ENCODE data around the gene HAPLN1. TPM values are rescaled to one million over a fixed set of nuclear protein-coding genes. Genes with fewer than 3 reads are reported as not detected.

HAPLN1 gene
- total RNA-seq, 4 donors from 2014 or later: 0.12 to 0.38 (median 0.18) TPM; not detected in 1

DNA sequence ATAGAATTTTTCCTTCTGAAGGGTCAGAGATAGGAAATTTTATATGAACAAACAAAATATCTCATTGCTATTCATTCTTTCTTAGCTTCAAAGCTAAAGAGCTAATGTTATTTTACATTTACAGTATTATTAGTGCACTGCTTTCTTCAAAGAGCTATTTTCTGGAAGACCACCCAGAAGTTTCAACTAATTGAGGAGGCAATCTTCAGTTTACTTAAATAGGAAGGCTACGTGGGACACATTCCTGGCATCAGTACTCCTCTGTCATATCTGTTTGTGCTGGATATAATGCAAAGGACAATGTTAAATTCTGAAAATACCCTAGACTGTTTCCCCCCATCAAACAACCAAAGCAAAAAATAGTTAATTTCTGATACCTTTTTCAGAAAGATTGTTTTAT lies 30.8 kb downstream of the HAPLN1 start:
- H3K27ac ChIP-seq: no peak overlapping the region
- no peaks in the 10 kb centered on the region for H3K9me3 ChIP-seq
- no peak for DNase-seq
- no peaks in the 10 kb centered on the region for H3K4me1 ChIP-seq
- TF ChIP-seq, protein P1, sequence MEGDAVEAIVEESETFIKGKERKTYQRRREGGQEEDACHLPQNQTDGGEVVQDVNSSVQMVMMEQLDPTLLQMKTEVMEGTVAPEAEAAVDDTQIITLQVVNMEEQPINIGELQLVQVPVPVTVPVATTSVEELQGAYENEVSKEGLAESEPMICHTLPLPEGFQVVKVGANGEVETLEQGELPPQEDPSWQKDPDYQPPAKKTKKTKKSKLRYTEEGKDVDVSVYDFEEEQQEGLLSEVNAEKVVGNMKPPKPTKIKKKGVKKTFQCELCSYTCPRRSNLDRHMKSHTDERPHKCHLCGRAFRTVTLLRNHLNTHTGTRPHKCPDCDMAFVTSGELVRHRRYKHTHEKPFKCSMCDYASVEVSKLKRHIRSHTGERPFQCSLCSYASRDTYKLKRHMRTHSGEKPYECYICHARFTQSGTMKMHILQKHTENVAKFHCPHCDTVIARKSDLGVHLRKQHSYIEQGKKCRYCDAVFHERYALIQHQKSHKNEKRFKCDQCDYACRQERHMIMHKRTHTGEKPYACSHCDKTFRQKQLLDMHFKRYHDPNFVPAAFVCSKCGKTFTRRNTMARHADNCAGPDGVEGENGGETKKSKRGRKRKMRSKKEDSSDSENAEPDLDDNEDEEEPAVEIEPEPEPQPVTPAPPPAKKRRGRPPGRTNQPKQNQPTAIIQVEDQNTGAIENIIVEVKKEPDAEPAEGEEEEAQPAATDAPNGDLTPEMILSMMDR (IDR thresholded peaks at IDR 0.05): no peak
- TF ChIP-seq POLR2A (IDR thresholded peaks at IDR 0.05): no peak
- 43 to 59% methylated on average over 1 of the region's 1 CpG for WGBS, 2 donors
- intact Hi-C loops (cut with DNase I): no loop called here
- H3K27me3 ChIP-seq: no peaks in the 10 kb centered on the region
- no peaks in the 10 kb centered on the region for H3K36me3 ChIP-seq
- no peak overlapping the region for H3K4me3 ChIP-seq

DNA sequence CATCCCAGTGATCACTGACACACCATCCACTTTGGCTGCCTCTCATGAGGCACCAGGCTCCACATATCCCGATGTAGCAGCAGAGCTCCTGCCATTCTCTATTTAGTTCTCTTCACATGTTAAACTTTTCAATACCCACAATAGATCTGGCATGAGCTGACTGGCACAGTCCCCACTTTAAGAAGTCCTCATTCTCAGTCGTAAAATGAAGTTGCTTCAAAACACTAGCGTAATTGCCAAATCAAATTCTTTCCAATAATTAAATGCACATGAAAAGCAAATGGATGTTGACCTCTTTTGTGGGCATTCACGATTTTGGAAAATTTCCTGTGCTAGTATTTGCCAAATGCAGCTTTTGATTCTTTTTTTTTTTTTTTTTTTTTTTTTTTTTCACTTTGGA lies 32.4 kb downstream of the HAPLN1 start:
- TF ChIP-seq, protein P1 (IDR thresholded peaks at IDR 0.05): no peak
- TF ChIP-seq POLR2A (IDR thresholded peaks at IDR 0.05): no peak
- 66 to 69% methylated on average over 4 of the region's 4 CpGs for WGBS, 2 donors
- Histone ChIP-seq H3K4me3 (no peak overlapping the region), H3K27ac (no peak overlapping the region), H3K27me3 (no peaks in the 10 kb centered on the region), H3K9me3 (no peaks in the 10 kb centered on the region), H3K4me1 (no peaks in the 10 kb centered on the region), H3K36me3 (no peaks in the 10 kb centered on the region)
- no peak for DNase-seq
- intact Hi-C loops (cut with DNase I): no loop called here

DNA sequence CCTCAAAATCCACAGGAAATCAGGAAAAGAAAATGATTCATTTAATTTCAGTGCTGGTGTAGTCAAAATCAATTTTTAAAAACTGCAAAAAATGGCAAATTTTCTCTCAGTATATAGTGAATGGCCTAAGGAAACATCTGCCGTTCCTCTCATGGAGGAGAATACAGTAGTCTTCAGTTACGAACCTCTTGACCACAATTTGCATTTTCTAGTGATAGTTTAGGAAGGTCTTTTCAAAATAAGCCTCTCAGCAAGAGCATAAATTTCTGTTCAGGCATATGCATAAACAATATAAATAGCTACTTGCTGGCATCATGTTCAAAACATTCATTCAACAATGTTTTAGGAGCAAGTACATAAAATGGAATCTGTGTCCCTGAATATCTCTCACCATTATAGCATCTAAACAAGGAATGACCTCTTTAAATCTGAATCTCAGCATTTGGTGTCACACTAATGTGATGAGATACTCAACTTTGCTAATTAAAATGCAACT lies 33.5 kb downstream of the HAPLN1 start:
- Histone ChIP-seq H3K4me3 (no peak overlapping the region), H3K27me3 (no peaks in the 10 kb centered on the region), H3K27ac (no peak overlapping the region), H3K9me3 (no peaks in the 10 kb centered on the region), H3K4me1 (no peaks in the 10 kb centered on the region), H3K36me3 (no peaks in the 10 kb centered on the region)
- intact Hi-C loops (cut with DNase I): no loop called here
- DNase-seq: no peak
- TF ChIP-seq POLR2A (IDR thresholded peaks at IDR 0.05): no peak
- TF ChIP-seq, protein P1 (IDR thresholded peaks at IDR 0.05): no peak
- WGBS, 2 donors: 65 to 77% methylated on average over 2 of the region's 2 CpGs

DNA sequence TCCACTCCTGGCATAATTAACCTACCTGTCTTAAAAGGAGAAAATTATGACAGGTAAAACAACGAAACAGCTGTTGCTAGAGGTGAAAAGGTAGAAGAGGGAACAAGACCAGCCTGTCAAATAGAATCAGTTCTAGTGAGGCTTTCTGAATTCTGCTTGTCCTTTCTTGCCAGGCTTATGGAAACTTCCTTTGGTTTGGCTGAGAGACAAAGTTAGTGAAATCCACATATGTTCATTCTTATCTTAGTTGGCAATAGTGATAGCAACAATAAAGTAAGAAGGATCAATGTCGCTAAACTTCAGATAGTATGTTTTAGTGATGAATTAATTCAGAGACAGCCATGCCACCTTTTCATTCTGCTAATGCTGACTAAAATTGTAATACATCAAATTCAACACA lies 34.4 kb downstream of the HAPLN1 start:
- TF ChIP-seq, protein P1 (IDR thresholded peaks at IDR 0.05): no peak
- no peak for TF ChIP-seq POLR2A (IDR thresholded peaks at IDR 0.05)
- H3K27ac ChIP-seq: no peak overlapping the region
- WGBS, 2 donors: 64 to 66% methylated on average over 2 of the region's 2 CpGs
- no peaks in the 10 kb centered on the region for H3K27me3 ChIP-seq
- H3K4me3 ChIP-seq: no peak overlapping the region
- H3K36me3 ChIP-seq: no peaks in the 10 kb centered on the region
- DNase-seq: no peak
- no peaks in the 10 kb centered on the region for H3K4me1 ChIP-seq
- H3K9me3 ChIP-seq: no peaks in the 10 kb centered on the region
- intact Hi-C loops (cut with DNase I): no loop called here

DNA sequence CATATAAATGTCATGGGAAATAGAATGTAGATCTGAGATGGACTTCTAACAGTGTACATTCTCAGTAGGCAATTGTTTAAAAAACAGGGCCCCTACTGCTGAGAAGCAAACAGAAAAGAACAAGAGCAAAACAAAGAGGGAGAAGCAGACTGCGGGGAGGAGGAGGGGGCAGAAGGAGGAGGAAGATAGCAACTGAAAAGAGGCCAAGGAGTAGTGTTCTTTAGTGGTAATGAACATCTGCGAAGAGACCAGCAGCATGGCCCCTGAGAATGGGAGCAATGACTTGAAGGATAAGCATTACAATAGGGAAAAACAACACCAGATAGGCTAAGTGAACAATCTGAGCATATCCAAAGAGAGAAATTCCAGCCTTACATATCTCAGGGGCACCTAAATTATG lies 36.8 kb downstream of the HAPLN1 start:
- no peaks in the 10 kb centered on the region for H3K9me3 ChIP-seq
- no peaks in the 10 kb centered on the region for H3K4me1 ChIP-seq
- no peak overlapping the region for H3K27ac ChIP-seq
- no peaks in the 10 kb centered on the region for H3K27me3 ChIP-seq
- TF ChIP-seq POLR2A (IDR thresholded peaks at IDR 0.05): no peak
- TF ChIP-seq, protein P1 (IDR thresholded peaks at IDR 0.05): no peak
- no peak for DNase-seq
- intact Hi-C loops (cut with DNase I): no loop called here
- 51 to 59% methylated on average over 2 of the region's 2 CpGs for WGBS, 2 donors
- no peaks in the 10 kb centered on the region for H3K36me3 ChIP-seq
- H3K4me3 ChIP-seq: no peak overlapping the region
